Measurements from ENCODE around the gene DRD3.

DNA sequence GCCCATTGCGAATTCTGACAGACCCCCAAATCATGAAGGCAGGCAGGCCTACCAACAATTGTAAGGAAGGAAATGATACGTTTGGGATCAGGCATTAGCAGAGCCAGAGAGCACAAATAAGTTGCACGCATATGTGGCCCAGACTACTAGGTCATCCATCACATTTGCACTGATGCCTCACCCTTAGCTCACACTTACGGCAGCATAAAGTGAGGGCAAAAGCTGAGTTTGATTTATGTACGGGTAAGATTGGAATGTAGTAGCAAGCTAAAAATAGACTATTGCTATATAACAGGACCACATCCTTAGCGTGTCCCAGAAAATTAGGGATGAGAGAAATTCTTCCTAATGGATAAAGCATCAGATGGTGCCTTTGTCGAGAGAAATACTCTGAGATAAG, 63.7 kb downstream of the DRD3 start:
- no peak for TF ChIP-seq POLR2A (IDR thresholded peaks at IDR 0.05)
- TF ChIP-seq, protein P1, sequence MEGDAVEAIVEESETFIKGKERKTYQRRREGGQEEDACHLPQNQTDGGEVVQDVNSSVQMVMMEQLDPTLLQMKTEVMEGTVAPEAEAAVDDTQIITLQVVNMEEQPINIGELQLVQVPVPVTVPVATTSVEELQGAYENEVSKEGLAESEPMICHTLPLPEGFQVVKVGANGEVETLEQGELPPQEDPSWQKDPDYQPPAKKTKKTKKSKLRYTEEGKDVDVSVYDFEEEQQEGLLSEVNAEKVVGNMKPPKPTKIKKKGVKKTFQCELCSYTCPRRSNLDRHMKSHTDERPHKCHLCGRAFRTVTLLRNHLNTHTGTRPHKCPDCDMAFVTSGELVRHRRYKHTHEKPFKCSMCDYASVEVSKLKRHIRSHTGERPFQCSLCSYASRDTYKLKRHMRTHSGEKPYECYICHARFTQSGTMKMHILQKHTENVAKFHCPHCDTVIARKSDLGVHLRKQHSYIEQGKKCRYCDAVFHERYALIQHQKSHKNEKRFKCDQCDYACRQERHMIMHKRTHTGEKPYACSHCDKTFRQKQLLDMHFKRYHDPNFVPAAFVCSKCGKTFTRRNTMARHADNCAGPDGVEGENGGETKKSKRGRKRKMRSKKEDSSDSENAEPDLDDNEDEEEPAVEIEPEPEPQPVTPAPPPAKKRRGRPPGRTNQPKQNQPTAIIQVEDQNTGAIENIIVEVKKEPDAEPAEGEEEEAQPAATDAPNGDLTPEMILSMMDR (IDR thresholded peaks at IDR 0.05): no peak
